ENCODE results near the gene SMIM43. TPM values are rescaled to one million over a fixed set of nuclear protein-coding genes. Genes with fewer than 3 reads are reported as not detected.

Gene SMIM43
- total RNA-seq, 1 experiment from 2014 or later, result 1.2 TPM

DNA sequence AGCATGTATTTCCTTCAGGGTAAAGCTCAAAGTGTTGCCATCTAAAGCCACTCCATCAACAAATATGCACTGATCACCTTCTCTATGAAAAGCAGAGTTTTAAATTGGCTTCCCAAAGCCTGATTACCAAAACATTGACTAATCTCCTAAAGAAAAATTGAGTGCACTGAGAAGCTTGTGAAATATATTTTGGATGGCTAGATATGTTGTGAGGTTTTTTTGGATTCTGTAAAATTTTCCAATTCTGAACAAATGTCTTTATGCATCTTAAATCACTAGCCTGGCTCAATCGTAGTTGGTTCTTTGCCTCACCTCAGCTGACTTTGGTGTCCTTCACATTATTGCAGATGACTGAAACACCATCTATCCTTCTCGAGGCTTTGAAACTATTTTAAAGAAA is 21.3 kb upstream of the SMIM43 start:
- WGBS (ENCODE audit: extremely low coverage, insufficient read length, low lambda C conversion rate), result no CpG with 5 or more reads among the region's 2 CpGs
- H3K79me1 ChIP-seq (ENCODE audit: insufficient read depth, low read depth, low read length, poor library complexity, severe bottlenecking), result no peaks in the 10 kb centered on the region
- H3K27me3 ChIP-seq (ENCODE audit: insufficient read depth, low read length), result no peaks in the 10 kb centered on the region
- H4K5ac ChIP-seq (ENCODE audit: insufficient read length, low read depth, low read length), result no peak overlapping the region
- H4K91ac ChIP-seq (ENCODE audit: insufficient read length, low read depth, low read length), result no peak overlapping the region
- H3K9me3 Mint-ChIP-seq, result no peaks in the 10 kb centered on the region
- no peaks in the 10 kb centered on the region for H4K20me1 ChIP-seq (ENCODE audit: control insufficient read depth, insufficient read depth, insufficient read length)
- H2BK20ac ChIP-seq (ENCODE audit: low read depth, low read length, poor library complexity, severe bottlenecking), result no peak overlapping the region
- no peak overlapping the region for H2AFZ ChIP-seq (ENCODE audit: low read length)
- no peak overlapping the region for H3K27ac ChIP-seq (ENCODE audit: insufficient read length, low read depth, low read length)
- H3K23me2 ChIP-seq (ENCODE audit: insufficient read length, low read depth, low read length, poor library complexity, severe bottlenecking), result no peaks in the 10 kb centered on the region
- H3K4me1 Mint-ChIP-seq, result peaks cover 13 to 17% of the 10 kb centered on the region in 2 experiments
- H2BK15ac ChIP-seq (ENCODE audit: low read depth, low read length), result no peak overlapping the region
- no peak overlapping the region for H3T11ph ChIP-seq (ENCODE audit: low read length)
- H4K8ac ChIP-seq (replicated peaks; ENCODE audit: insufficient read length, low read depth, low read length), result no peak overlapping the region
- no peak overlapping the region for H2AK5ac ChIP-seq (ENCODE audit: insufficient read length, low read length)
- DNase-seq, result no peak
- TF ChIP-seq, protein P1, sequence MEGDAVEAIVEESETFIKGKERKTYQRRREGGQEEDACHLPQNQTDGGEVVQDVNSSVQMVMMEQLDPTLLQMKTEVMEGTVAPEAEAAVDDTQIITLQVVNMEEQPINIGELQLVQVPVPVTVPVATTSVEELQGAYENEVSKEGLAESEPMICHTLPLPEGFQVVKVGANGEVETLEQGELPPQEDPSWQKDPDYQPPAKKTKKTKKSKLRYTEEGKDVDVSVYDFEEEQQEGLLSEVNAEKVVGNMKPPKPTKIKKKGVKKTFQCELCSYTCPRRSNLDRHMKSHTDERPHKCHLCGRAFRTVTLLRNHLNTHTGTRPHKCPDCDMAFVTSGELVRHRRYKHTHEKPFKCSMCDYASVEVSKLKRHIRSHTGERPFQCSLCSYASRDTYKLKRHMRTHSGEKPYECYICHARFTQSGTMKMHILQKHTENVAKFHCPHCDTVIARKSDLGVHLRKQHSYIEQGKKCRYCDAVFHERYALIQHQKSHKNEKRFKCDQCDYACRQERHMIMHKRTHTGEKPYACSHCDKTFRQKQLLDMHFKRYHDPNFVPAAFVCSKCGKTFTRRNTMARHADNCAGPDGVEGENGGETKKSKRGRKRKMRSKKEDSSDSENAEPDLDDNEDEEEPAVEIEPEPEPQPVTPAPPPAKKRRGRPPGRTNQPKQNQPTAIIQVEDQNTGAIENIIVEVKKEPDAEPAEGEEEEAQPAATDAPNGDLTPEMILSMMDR (conservative IDR thresholded peaks at IDR 0.05), result no peak
- H3K56ac ChIP-seq (ENCODE audit: insufficient read length, low read depth, low read length), result no peak overlapping the region
- H3K23ac ChIP-seq (ENCODE audit: insufficient read length, low read depth, low read length), result no peak overlapping the region
- peaks cover 5% of the 10 kb centered on the region; the same call in 1 of the 2 replicates for H3K4me1 ChIP-seq (ENCODE audit: insufficient read depth, low read length)
- H3K79me2 ChIP-seq (ENCODE audit: insufficient read depth, low read length), result no peaks in the 10 kb centered on the region
- H3K4me3 Mint-ChIP-seq, result no peak overlapping the region
- no peaks in the 10 kb centered on the region for H3K9me3 ChIP-seq (ENCODE audit: control insufficient read depth, low read depth, low read length)
- H3K27ac Mint-ChIP-seq, result no peak overlapping the region
- H3K14ac ChIP-seq (ENCODE audit: insufficient read depth, low read length), result no peak overlapping the region
- no peak overlapping the region for H3K4me2 ChIP-seq (ENCODE audit: insufficient read depth, insufficient read length, low read length)
- no peak overlapping the region for H3K4ac ChIP-seq (ENCODE audit: low read depth, low read length)
- H3K9ac ChIP-seq (ENCODE audit: extremely low read depth, insufficient read length, low read length), result no peak overlapping the region
- H3K27me3 Mint-ChIP-seq (ENCODE audit: low read depth), result peaks cover 6% of the 10 kb centered on the region
- H2BK5ac ChIP-seq (ENCODE audit: insufficient read length, low read length), result no peak overlapping the region
- H3K36me3 Mint-ChIP-seq (ENCODE audit: insufficient read depth in 1 of 3, low read depth in 3 of 3), result no peaks in the 10 kb centered on the region
- H2BK12ac ChIP-seq (ENCODE audit: insufficient read length, low read depth, low read length), result no peak overlapping the region
- H2BK120ac ChIP-seq (ENCODE audit: low read depth, low read length, poor library complexity, severe bottlenecking), result no peak overlapping the region
- H3K18ac ChIP-seq (ENCODE audit: insufficient read length, low read depth, low read length), result no peak overlapping the region

Data from H9 (cell line).